Ectodermal cell (in vitro differentiated cells): ENCODE results near the gene MCL1.

ENCODE experiments used
- H3K27ac ChIP-seq: 2 replicates; pipeline ENCODE4 v1.7.0; 2013; ENCODE audit warnings: mild to moderate bottlenecking, low read depth, low read length; ENCODE audit not compliant: insufficient read depth, poor library complexity, severe bottlenecking
- H3K27me3 ChIP-seq: 2 replicates; pipeline ENCODE4 v1.7.0; 2013; ENCODE audit warnings: mild to moderate bottlenecking, low read length; ENCODE audit not compliant: insufficient read depth, control insufficient read depth, poor library complexity, severe bottlenecking
- H3K36me3 ChIP-seq: one replicate; pipeline ENCODE4 v1.7.0; 2013; ENCODE audit warnings: low read length; ENCODE audit not compliant: control insufficient read depth, insufficient read depth
- H3K4me1 ChIP-seq: one replicate; pipeline ENCODE4 v1.7.0; 2013; ENCODE audit warnings: low read length; ENCODE audit not compliant: control insufficient read depth, insufficient read depth
- H3K4me3 ChIP-seq: 2 replicates; pipeline ENCODE4 v1.7.0; 2013; ENCODE audit warnings: low read depth, low read length, control low read depth; ENCODE audit not compliant: insufficient read depth
- H3K9me3 ChIP-seq: 2 replicates; pipeline ENCODE4 v1.7.0; 2013; ENCODE audit warnings: mild to moderate bottlenecking, low read length, moderate library complexity; ENCODE audit not compliant: control insufficient read depth
- WGBS, 2 experiments: methylation state at CpG; one replicate each; pipeline ENCODE4 v1.1.7; 2013; ENCODE audit warnings: missing lambda C conversion rate in 2 of 2; 5-methylcytosine and 5-hydroxymethylcytosine counted together

The MCL1 gene

DNA sequence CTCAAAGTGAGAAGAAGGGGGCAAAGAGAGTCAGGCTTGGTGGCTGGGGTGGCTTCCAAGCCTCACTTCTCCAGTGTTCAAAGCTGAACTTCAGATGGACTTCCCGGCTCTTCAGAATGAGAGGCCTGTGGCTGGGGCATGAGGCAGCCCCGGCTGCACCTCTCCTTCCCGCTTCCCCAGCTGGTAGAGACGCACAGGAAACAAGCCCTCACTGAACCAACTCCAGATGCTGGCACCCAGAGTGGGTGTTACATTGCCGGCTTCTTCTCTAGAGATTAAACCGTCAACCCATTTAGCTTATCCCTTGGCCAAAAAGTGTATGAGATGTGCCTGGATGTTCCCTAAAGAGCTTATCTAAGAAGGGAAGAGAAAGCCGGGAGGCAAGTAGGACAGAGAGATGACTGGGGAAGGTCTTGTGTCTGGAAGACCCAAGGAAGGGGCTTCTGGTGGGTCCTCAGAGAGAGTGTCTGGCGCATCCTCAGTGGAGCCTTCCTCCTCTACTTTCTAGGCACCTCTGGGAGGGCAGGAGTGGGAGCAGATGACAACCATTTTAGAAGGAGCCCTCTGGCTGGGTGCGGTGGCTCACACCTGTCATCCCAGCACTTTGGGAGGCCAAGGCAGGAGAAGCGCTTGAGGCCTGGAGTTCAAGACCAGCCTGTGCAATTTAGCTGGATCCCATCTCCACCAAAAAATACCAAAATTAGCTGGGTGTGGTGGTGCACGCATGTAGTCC, 28.2 kb downstream of the MCL1 start:
- Histone ChIP-seq H3K27me3 (peaks cover 39% of the 10 kb centered on the region), H3K27ac (no peak overlapping the region)
- WGBS, 2 experiments: 92 to 94% methylated on average over 11 of the region's 11 CpGs

DNA sequence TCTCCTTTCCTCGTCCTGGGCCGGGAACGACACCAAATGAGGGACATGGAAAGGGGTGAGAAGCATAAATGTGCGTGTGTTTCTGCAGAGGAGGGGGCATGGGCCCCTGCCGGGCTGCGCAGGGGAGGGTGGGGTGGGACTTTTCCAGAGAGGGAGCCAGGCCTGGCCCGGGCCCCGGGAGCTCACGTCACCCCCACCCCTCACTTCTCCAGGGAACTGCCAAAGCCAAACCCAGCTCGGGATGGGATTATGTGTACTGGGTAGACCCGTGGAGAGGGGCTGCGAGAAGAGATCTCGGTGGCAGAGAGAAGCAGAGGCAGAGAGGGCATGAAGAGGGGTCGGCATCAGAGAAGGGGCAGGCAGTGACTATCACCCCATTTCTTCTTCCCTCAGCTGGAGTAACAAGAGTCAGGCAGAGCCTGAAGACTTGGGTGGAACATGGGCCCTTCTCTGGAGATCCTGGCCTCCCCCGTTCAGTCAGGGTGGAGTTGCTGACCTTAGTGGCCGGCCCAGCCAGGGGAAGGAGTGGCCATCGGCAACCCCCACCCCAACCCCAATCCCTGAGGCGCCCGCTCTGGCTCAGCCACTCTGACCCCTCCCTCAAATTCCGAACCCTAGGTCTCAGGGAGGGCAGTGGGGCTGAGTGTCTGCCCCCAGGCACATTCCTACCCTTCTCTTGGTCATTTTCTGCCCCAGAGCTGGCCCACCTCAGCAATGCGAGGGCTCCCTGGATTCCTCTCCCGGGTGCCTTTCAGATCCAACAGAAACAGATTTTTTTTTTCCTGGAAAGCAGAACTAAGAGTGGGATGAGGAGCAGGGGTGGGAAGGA, 29.0 kb downstream of the MCL1 start:
- WGBS, 2 experiments: 78 to 81% methylated on average over 19 to 22 of the region's 22 CpGs
- H3K27me3 ChIP-seq: peaks cover 39% of the 10 kb centered on the region
- H3K36me3 ChIP-seq: no peaks in the 10 kb centered on the region
- no peaks in the 10 kb centered on the region for H3K9me3 ChIP-seq
- no peak overlapping the region for H3K27ac ChIP-seq
- peaks cover 7% of the 10 kb centered on the region for H3K4me1 ChIP-seq
- H3K4me3 ChIP-seq: no peak overlapping the region

More for the DNA sequence above, 28.2 kb downstream of the MCL1 start:
- Histone ChIP-seq H3K4me3 (no peak overlapping the region), H3K36me3 (no peaks in the 10 kb centered on the region), H3K4me1 (peaks cover 12% of the 10 kb centered on the region), H3K9me3 (no peaks in the 10 kb centered on the region)

DNA sequence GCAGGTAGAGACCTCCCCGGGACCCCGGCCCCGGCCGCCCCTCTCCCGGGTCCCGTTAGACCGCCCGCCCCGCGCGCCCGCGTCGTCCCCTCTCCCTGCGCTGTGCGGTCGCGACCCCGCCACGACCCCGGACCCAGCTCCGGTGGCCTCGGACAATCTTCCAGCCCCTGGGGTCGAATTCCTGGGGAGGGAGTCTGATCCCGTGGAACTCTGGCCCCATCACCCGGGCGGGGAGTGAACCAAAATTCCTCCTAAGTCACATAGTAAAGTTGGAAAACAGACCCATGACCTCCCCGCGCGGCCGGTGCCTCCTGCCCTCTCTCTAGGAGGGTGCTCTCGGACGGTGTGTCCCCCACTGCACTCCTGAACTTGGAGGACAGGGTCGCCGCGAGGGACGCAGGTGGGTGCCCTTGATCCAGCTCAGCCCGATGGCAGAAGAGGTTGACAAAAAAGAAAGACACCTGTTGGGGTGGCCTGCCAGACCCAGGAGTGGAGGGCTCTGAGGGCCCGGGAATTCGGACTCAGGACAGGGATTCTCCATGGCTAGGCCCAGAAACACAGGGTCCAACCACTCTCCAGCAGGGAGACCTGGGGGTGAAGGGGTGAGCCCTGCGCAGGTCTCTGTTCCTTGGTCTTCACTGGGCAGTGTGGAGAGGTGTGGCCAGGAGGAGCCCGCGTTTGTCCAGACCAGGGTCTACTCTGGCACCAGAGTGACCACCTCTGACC, 29.8 kb downstream of the MCL1 start:
- no peaks in the 10 kb centered on the region for H3K36me3 ChIP-seq
- peak overlapping the region; percentile 13 for H3K4me3 ChIP-seq
- H3K27me3 ChIP-seq: peaks cover 39% of the 10 kb centered on the region
- WGBS, 2 experiments: 21 to 23% methylated on average over 43 of the region's 43 CpGs
- H3K4me1 ChIP-seq: peaks cover 7% of the 10 kb centered on the region
- H3K27ac ChIP-seq: no peak overlapping the region
- no peaks in the 10 kb centered on the region for H3K9me3 ChIP-seq

DNA sequence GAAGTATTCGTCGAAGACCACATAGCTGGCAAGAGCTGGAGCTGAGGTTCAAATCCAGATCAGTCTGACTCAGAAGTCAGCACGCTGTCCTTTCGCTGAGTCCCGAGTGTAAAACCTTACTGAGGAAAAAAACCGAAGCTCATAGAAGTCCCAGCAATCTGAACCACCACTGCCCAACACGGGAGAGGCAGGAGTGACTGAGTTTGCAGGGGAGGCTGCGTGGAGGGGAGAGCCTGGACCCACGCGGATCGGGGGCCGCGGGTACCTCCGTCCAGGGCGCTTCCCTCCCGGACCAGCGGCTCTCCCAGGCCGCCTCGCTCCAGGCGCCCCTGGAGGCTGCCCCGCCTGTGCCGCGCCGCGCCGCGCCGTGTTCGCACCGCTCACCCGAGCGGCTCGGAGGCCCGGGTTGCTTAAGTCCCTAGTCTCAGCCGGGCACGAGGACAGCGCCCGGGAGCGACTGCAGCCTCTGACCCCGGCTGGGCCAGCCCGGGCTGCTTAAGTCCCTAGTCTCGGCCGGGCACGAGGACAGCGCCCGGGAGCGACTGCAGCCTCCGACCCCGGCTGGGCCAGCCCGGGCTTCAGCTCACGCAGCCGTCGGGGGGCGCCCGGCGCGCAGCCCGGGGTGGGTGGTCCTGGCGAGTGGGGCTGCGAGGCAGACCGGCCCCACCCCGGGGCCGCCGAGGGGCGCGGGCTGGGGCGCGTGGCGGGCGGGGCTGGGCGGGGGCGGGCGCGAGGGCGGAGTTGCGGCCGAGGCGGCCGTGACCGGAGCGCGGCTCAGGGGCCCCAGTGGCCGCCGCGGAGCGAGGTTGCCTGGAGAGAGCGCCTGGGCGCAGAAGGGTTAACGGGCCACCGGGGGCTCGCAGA, 30.5 kb downstream of the MCL1 start, which contains the start of gene ADAMTSL4:
TSS of gene ADAMTSL4 (plus strand) at position 777 of the 864 bp plus-strand sequence. CDS start 2,881 bp downstream, outside the sequence.
- Histone ChIP-seq H3K9me3 (no peaks in the 10 kb centered on the region), H3K27me3 (peaks cover 39% of the 10 kb centered on the region), H3K27ac (no peak within 1 kb of the TSS), H3K36me3 (no peaks in the 10 kb centered on the region), H3K4me1 (peaks cover 7% of the 10 kb centered on the region), H3K4me3 (peak within 1 kb of the TSS; percentile 41)
- 1 to 2% methylated on average over 91 of the region's 91 CpGs for WGBS, 2 experiments

- 80 to 100% methylated on average over 1 to 2 of the region's 4 CpGs for WGBS, 2 experiments
- Histone ChIP-seq H3K9me3 (no peaks in the 10 kb centered on the region), H3K27ac (no peak overlapping the region), H3K27me3 (peaks cover 39% of the 10 kb centered on the region), H3K36me3 (no peaks in the 10 kb centered on the region), H3K4me3 (peak overlapping the region; percentile 41), H3K4me1 (peaks cover 7% of the 10 kb centered on the region)
Measured at GRCh38 chr1:150548324-150548631, 31.1 kb downstream of the MCL1 start.

DNA sequence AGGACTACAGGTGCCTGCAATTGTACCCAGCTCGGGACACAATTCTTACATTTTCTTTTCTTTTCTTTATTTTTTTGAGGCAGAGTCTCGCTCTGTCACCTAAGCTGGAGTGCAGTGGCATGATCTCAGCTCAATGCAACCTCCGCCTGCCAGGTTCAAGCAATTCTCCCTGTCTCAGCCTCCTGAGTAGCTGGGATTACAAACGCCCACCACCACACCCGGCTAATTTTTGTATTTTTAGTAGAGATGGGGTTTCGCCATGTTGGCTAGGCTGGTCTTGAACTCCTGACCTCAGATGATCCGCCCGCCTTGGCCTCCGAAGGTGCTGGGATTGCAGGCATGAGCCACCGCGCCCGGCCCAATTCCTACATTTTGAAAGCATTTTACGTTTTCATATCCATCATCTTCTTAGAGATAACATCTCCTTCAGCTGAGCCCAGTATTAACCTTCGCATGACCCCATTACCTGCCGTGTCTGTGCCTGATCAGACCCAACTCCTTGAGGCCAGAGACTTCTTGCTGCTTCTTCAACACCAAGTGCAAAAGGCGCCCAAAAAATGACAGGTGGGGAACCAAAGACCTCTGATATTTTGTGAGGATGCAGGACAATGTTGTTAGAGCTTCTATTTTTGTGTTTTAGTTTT, 33.0 kb downstream of the MCL1 start:
- 94% methylated on average over 16 of the region's 16 CpGs for WGBS, 2 experiments
- Histone ChIP-seq H3K4me1 (no peaks in the 10 kb centered on the region), H3K4me3 (no peak overlapping the region), H3K9me3 (no peaks in the 10 kb centered on the region), H3K27ac (no peak overlapping the region), H3K27me3 (peaks cover 39% of the 10 kb centered on the region), H3K36me3 (no peaks in the 10 kb centered on the region)

DNA sequence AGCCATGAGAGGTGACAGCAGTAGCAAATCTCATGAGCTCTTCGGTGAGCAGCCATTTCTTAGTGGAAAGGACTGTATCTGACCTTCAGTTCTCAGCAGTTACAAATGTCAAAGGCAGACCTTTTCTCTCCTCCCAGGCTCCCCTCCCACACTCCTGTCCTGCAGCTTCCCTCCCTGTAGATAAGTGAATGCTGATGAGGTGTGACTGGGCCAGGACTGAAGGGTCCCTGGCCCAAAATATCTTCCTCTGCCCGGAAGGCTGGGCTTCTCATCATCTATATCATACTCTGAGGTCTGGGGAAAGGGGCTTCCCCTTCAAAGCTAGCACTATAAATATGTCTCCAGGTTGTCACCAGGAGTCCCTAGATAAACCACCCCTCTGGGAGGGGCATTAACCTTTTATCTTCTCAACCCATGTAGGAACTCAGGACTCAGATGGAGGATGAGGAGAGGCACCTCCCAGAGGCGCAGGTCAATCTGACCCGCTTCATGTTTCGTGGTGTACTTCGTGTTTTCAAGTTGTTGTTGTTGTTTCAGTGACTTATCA, 33.9 kb downstream of the MCL1 start:
- Histone ChIP-seq H3K27ac (no peak overlapping the region), H3K4me1 (no peaks in the 10 kb centered on the region), H3K36me3 (no peaks in the 10 kb centered on the region), H3K9me3 (no peaks in the 10 kb centered on the region), H3K4me3 (no peak overlapping the region), H3K27me3 (peaks cover 32% of the 10 kb centered on the region)
- WGBS, 2 experiments: 90 to 93% methylated on average over 3 to 5 of the region's 6 CpGs

- no peaks in the 10 kb centered on the region for H3K9me3 ChIP-seq
- H3K4me3 ChIP-seq: no peak overlapping the region
- peaks cover 18% of the 10 kb centered on the region for H3K27me3 ChIP-seq
- WGBS, 2 experiments: 100% methylated on average over 1 to 2 of the region's 3 CpGs
- no peaks in the 10 kb centered on the region for H3K36me3 ChIP-seq
- H3K4me1 ChIP-seq: no peaks in the 10 kb centered on the region
- H3K27ac ChIP-seq: no peak overlapping the region
Measured at GRCh38 chr1:150544204-150544603, 35.2 kb downstream of the MCL1 start.

GRCh38 chr1:150543500-150544143, 35.8 kb downstream of the MCL1 start:
- Histone ChIP-seq H3K27ac (no peak overlapping the region), H3K4me1 (no peaks in the 10 kb centered on the region), H3K4me3 (no peak overlapping the region), H3K27me3 (peaks cover 12% of the 10 kb centered on the region), H3K36me3 (no peaks in the 10 kb centered on the region), H3K9me3 (no peaks in the 10 kb centered on the region)
- WGBS, 2 experiments: 94% methylated on average over 12 to 13 of the region's 13 CpGs
